ENCODE measurements around the gene GABRE.

DNA sequence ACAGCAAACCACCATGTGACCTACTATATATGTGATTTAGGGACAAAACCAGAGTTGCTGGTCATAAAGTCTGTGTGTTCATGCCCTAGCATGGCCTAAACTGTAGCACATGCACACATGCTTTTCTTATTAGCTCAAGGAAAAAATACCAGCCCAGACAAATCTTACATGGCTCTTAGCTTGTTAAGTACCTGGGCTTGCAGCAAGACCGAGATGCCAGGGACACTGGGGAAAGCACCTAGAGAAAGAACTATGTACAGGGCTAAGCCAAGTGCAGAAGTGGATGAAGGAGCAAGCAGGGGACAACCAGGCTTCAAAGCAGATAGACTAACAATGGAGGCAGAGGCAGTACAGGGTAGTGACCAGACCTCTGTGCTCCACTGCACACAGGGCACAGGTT lies 3.4 kb upstream of the GABRE start:
- TF ChIP-seq, protein P1, sequence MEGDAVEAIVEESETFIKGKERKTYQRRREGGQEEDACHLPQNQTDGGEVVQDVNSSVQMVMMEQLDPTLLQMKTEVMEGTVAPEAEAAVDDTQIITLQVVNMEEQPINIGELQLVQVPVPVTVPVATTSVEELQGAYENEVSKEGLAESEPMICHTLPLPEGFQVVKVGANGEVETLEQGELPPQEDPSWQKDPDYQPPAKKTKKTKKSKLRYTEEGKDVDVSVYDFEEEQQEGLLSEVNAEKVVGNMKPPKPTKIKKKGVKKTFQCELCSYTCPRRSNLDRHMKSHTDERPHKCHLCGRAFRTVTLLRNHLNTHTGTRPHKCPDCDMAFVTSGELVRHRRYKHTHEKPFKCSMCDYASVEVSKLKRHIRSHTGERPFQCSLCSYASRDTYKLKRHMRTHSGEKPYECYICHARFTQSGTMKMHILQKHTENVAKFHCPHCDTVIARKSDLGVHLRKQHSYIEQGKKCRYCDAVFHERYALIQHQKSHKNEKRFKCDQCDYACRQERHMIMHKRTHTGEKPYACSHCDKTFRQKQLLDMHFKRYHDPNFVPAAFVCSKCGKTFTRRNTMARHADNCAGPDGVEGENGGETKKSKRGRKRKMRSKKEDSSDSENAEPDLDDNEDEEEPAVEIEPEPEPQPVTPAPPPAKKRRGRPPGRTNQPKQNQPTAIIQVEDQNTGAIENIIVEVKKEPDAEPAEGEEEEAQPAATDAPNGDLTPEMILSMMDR (IDR thresholded peaks at IDR 0.05), result no peak
- TF ChIP-seq POLR2A (IDR thresholded peaks at IDR 0.05), result no peak
